HG02798 (cell line): Measurements from ENCODE around the gene PITPNC1.

Experiments used
- ATAC-seq: cut with Tn5 transposase; IDR thresholded peaks from one replicate; pipeline ENCODE4 v1.9.1; 2021; ENCODE audit warnings: mild to moderate bottlenecking; ENCODE audit not compliant: unreplicated experiment, poor library complexity

PITPNC1 gene

DNA sequence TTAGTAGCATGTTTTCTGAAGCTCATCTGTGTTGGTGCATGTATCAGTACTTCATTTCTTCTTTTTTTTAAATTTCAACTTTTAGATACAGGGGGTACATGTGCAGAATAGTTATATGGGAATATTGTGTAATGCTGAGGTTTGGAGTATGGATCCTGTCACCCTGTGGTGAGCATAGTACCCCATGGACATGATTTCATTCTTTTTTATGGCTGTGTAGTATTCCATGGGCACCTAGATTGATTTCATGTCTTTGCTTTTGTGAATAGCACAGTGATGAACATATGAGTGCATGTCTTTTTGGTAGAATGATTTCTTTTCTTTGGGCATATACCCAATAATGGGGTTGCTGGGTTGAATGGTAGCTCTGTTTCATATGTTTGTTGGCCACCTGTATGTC lies 285.6 kb downstream of the PITPNC1 start:
- ATAC-seq = no peak

DNA sequence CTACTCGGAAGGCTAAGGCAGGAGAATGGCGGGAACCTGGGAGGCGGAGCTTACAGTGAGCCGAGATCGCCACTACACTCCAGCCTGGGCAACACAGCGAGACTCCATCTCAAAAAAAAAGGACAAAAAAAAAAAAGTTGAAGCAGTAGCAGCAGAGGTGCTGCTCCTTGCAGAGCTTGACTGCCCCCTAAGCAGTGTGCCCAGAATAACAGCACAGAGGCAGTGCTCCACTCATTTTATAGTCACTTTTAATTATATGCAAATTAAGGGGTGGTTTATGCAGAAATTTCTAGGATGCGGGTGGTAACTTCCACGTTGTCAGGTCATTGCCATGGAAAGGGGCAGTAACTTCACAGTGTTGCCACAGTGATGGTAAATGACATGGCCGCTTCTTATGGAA lies 286.4 kb downstream of the PITPNC1 start:
- ATAC-seq = no peak

DNA sequence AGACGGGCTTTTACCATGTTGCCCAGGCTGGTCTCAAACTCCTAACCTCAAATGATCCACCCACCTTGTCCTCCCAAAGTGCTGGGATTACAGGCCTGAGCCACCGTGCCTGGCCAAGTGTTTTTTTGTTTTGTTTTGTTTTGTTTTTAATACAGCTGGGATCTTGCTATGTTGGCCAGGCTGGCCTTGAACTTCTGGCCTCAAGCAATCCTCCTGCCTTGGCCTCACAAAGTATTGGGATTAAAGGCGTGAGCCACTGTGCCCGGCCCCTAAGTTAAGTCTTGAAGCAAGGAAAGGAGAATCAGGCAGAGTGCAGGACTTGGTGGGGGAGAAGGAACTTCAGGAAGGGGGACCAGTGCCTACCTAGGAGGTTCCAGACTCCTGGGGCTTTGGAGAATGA lies 288.9 kb downstream of the PITPNC1 start:
- ATAC-seq = no peak

- no peak for ATAC-seq
Observed at GRCh38 chr17:67666710-67667109, 289.6 kb downstream of the PITPNC1 start.

- ATAC-seq = no peak
Observed at GRCh38 chr17:67671493-67671892, 294.4 kb downstream of the PITPNC1 start.

DNA sequence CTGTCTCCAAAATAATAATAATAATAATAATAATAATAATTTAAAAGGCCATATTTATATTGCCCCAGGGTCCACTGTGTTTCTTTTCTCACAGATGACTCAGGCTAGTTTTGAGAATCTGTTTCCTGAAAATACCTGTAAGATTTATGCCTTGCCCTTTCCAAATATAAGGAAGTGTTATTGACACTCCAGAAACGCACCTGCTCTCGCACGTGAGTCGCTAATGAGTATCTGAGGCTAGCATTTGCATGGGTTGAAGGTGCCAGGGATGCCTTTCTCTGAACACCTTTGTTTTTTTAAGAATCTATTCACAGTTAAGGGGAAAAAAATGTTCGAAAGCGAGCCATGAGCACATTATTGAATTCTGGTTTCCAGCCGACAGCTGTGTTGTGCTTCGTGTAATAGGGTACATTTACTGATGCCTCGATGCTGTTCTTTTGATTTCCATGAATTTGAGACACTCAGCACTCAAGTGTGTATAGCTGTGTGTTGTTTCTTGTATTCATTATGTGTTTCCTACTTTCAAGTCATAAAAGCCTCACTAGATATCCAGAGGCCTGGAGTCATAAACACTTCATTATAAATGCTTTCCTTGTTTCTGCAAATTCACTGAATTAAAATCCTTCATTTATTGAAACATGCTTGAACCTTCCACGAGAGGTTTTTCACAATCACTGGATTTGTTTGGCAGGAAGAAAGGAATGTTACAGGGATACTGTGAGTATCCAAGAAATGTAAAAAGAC lies 295.7 kb downstream of the PITPNC1 start:
- ATAC-seq = no peak

DNA sequence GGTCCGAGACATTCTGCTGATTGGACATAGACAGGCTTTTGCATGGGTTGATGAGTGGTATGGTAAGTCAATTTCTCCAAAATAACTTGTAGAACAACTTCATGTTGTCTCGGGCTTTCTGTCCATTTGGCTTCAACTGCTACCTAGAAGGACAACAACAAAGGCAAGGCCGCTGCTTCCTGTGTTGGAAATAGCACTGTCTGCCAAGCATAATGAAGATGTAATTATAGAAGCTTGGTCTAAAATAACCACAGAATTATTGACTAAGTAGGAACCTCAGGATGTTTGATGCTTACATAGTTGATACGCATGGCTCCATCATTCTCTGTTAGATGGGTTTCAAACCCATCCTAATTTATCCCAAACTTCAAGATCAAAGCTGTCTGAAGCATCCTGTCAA lies 298.4 kb downstream of the PITPNC1 start:
- ATAC-seq = no peak

DNA sequence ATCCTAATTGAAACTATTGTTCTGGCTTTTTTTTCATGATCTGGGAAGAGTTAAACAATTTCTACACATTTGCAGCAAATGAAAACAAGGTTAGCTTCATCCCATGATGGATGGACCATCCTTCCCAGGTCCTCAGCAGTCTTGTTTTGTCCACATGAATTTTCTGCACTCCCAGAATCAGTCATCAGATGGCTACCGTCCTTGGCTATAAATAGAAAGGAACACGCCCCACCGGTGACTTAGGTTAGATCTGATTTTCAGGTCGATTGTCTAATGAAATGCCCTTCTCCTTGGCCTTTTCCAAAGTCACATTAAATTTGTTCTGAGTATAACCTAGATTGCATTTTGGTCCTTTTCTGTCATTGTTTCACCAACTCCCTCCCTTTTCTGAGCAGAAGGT lies 299.2 kb downstream of the PITPNC1 start:
- ATAC-seq = no peak

GRCh38 chr17:67678414-67678813 lies 301.3 kb downstream of the PITPNC1 start:
- ATAC-seq = no peak

GRCh38 chr17:67679225-67679624 lies 302.1 kb downstream of the PITPNC1 start:
- peak; percentile 47 for ATAC-seq

GRCh38 chr17:67679721-67680120 lies 302.6 kb downstream of the PITPNC1 start:
- ATAC-seq = peak; percentile 49

GRCh38 chr17:67680445-67681224 lies 303.6 kb downstream of the PITPNC1 start:
- no peak for ATAC-seq

DNA sequence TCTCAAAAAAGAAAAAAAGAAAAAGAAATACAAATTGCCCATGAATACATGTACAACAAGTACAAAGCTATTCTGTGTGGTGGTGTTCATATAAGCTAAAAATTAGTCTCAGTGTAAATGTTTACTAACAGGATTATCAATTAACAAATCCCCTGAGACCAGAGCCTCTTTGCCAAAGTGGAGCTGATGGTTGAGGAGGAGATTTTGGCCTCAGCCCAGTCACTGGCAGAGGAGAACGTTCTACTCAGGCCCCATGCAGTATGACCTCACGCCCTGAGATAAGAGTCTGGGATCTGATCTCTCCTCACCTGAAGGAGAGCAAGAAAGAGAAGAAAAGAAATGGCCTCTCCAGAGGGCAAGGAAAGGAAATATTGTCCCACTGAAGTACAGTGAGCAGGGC lies 305.1 kb downstream of the PITPNC1 start:
- no peak for ATAC-seq

DNA sequence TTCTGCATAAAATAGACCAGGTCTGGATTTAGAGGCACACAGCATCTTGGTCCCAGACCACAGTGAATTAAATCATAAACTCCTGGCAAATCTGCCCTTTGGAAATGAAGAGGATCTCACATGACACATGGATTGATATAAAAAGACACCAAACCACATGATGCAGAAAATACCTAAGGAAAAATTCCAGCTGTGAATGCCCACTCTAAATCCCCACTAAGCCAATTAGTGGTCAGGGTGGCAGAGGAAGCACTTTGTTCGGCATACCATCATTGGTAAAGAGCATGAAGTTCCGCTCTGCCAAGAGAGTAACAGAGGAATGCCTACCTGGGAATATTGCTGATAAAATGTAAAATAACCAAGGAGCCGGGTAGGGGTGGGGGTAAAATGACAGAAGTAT lies 308.3 kb downstream of the PITPNC1 start:
- ATAC-seq = no peak

DNA sequence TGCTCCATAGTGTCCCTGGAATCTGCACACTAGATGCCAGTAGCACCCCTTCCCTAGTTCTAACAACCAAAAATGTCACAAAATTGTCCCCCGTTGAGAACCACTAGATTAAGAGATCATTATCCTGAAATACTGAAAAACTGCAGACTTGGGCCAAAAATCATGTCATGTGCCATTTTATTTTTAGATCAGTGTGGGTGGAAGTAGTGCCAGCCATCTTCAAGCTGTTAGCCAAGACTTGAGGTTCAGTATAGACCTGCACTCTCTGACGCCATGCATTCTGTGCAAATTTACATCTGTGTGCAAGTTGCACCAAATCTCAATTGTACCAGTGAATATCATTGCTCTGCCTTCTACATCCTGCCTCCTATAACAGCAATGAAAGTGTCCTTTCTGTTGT lies 309.2 kb downstream of the PITPNC1 start:
- ATAC-seq = no peak

DNA sequence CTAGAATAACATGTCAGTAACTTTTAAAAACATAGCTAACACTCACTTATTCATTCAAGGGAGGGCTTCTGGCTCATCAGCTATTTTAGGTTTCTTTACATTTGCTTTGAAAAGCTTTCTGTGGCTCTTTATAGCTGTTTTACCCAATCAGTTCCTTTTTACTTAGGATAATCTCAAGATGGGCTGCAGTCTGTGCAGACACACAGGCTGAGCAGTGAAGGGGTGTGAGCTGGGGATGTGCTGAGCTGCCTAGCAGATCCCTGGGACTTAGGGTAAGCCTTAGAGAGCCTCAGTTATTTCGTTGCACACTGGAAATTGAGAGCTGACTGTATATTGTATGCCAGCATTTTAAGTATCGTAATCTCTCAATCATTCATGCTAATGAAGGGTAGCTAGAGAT lies 310.4 kb downstream of the PITPNC1 start:
- no peak for ATAC-seq

DNA sequence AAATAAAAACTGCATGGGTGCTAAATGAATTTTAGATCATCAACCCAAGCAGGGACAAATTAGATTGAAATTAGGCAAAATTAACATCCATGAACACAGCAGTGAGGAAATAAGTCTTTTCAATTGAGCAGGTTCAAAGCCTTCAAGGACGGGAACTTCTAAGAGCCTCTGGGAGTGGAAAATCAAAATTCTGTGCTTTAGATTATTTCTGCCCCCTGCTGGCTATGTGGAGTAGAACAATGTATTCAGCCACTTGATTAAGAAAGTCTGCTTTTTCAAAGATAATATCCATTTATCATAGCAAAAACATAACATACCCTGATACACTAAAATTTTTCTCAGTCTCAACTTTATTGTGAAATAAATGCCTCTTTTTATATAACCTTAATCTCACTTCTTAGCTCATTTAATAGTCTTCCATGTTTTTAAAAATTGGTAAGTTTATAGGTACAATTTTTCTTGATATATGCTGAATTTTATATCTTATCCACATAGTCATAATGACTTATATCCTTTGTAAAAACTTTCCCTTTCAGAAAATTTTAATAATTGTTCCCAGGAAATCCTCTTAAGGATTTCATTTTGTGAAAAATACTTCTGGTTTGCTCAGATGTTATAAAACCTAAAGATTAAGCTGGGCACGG lies 312.6 kb downstream of the PITPNC1 start:
- ATAC-seq = no peak

DNA sequence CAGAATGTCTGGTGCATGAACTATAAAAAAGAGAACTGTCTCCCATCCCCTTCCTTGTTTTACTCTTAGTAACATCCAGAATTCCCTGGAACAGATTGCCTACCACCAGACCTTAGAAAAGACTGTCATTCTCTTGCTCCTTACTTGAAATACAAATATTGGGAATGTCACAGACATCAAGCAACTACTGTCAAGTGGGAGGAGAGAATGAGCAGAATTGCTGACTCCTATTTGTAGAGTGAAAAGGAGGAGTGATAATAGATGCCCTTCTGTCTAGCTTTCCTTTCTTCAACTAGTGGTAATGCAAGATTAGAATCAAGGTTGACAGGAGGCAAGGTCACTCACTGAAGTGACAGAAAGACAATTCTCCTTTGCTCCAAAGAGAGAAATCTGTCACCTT lies 316.7 kb downstream of the PITPNC1 start:
- ATAC-seq = no peak

- ATAC-seq = no peak
Observed at GRCh38 chr17:67696347-67696746, 319.3 kb downstream of the PITPNC1 start.

DNA sequence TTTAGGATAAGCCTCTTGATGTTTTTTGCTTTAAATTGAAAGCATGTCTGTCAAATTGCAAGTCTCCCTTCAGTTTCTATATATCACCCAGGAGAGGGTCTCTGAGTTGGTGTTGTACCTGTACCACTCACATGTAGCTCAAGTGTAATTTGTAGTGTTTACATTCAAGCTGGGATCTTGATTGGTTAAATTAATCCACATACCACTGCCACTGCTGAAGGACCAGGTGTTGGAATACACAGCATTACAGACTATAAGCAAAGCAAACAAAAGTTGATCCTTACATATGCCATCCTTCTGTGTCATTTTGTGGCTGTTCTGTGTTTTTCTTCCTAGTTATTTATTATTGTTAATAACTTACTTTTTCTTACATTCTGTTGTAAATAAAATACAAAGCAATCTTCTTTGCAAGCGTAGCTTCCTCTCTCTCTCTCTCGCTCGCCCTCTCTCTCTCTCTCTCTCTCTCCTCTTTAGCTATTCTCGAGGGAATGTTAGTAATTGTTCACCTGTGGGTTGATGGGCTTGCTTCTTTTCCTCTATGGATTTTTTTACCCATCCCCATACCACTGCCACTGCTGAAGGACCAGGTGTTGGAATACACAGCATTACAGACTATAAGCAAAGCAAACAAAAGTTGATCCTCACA lies 319.9 kb downstream of the PITPNC1 start:
- ATAC-seq = no peak
